Ectodermal cell (in vitro differentiated cells): ENCODE results near the gene HP.
"Not testable (repeated sequence)": the region's sequence is repeated elsewhere in the genome, so short reads cannot be mapped to it uniquely, and the experiment has no call there.

Experiments
- H3K27ac ChIP-seq: 2 replicates; pipeline ENCODE4 v1.7.0; 2013; ENCODE audit warnings: mild to moderate bottlenecking, low read depth, low read length; ENCODE audit not compliant: insufficient read depth, poor library complexity, severe bottlenecking
- H3K27me3 ChIP-seq: 2 replicates; pipeline ENCODE4 v1.7.0; 2013; ENCODE audit warnings: mild to moderate bottlenecking, low read length; ENCODE audit not compliant: insufficient read depth, control insufficient read depth, poor library complexity, severe bottlenecking
- H3K36me3 ChIP-seq: one replicate; pipeline ENCODE4 v1.7.0; 2013; ENCODE audit warnings: low read length; ENCODE audit not compliant: control insufficient read depth, insufficient read depth
- H3K4me1 ChIP-seq: one replicate; pipeline ENCODE4 v1.7.0; 2013; ENCODE audit warnings: low read length; ENCODE audit not compliant: control insufficient read depth, insufficient read depth
- H3K4me3 ChIP-seq: 2 replicates; pipeline ENCODE4 v1.7.0; 2013; ENCODE audit warnings: low read depth, low read length, control low read depth; ENCODE audit not compliant: insufficient read depth
- H3K9me3 ChIP-seq: 2 replicates; pipeline ENCODE4 v1.7.0; 2013; ENCODE audit warnings: mild to moderate bottlenecking, low read length, moderate library complexity; ENCODE audit not compliant: control insufficient read depth
- WGBS, 2 experiments: methylation state at CpG; one replicate each; pipeline ENCODE4 v1.1.7; 2013; ENCODE audit warnings: missing lambda C conversion rate in 2 of 2; 5-methylcytosine and 5-hydroxymethylcytosine counted together

Gene HP

DNA sequence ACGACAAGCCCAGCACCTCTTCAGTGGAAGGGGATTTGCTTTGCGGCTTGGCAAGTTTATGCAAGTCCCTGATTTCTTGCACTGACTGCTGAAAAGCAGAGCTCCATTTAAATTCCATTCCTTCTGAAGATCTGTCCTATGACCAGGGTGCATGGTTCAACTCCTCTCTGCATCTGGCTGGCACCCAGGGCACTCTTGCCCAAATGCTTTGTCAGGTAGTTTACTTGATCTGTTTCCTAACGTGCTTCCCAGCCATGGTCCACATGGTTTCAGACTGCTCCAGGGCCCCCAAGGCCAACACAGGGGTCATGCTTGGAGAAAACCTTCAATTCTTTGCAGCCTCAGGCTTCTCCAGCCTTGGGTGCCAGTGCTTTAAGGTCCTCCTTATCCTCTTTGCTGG lies 11.2 kb upstream of the HP start:
- Histone ChIP-seq H3K27me3 (no peaks in the 10 kb centered on the region), H3K27ac (no peak overlapping the region), H3K36me3 (no peaks in the 10 kb centered on the region), H3K4me3 (no peak overlapping the region), H3K4me1 (no peaks in the 10 kb centered on the region), H3K9me3 (no peaks in the 10 kb centered on the region)
- 53 to 64% methylated on average over 3 of the region's 3 CpGs for WGBS, 2 experiments

DNA sequence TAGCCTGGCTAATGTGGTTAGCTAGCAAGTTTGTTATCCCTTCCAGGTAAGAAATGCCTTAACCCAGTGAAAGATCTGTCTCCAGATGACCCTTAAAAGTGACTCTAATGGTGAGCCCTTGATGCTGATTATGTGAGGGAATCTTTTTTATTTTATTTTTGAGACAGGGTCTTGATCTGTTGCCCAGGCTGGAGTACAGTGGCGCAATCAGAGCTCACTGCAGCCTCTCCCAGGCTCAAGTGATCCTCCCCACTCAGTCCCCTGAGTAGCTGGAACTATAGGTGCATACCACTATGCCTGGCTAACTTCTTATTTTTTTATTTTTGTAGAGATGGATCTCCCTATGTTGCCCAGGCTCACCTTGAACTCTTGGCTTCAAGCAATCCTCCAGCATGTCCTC lies 10.8 kb upstream of the HP start:
- Histone ChIP-seq H3K27ac (no peak overlapping the region), H3K9me3 (no peaks in the 10 kb centered on the region), H3K36me3 (no peaks in the 10 kb centered on the region), H3K4me3 (no peak overlapping the region), H3K27me3 (no peaks in the 10 kb centered on the region), H3K4me1 (no peaks in the 10 kb centered on the region)
- 82 to 100% methylated on average over 1 of the region's 1 CpG for WGBS, 2 experiments

DNA sequence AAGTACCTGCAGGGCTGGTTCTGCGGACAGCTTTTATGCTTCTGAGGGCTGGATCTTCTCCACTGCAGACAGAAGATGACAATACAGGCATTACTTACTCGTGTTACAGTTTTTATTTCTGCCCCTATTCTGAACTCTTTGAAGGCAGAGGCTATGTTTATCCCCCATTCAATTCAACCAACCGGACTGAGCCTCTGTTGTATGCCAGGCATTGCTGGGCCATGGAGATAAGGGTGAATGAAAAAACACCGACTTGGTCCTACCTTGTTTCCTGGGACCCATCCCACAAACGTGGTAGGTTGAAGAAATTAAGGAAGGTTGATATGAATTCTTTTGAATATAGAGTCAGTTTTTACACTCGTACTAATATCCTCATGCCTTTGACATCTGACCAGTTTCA lies 10.0 kb upstream of the HP start:
- Histone ChIP-seq H3K27me3 (no peaks in the 10 kb centered on the region), H3K4me3 (no peak overlapping the region), H3K27ac (no peak overlapping the region), H3K4me1 (no peaks in the 10 kb centered on the region), H3K36me3 (no peaks in the 10 kb centered on the region), H3K9me3 (no peaks in the 10 kb centered on the region)
- 89% methylated on average over 6 of the region's 6 CpGs for WGBS, 2 experiments

DNA sequence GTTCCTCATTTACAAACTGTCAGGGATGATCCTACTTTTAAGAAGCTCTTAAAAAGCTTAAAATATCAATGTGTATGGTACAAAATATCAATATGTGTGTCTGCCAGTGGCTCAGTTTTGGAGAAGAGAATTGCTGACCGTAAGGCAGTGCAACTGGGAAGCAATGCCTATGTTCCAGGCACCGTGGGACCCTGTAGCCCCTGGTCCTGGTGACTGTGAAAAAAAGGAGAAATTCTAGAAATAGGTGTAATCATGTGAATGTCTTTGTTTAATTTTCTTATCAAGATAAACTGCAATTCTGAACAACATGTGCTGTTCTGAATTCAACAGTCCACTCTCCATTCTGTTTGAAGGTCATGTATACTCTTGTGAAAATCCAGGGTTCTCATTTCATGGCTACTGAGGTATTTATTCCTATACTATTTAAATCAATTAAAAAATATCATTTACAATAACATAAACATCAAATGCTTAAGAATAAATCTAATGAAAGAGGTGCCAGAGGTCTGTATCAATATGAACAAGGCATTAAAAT lies 9.4 kb upstream of the HP start:
- Histone ChIP-seq H3K4me3 (no peak overlapping the region), H3K27me3 (no peaks in the 10 kb centered on the region), H3K4me1 (no peaks in the 10 kb centered on the region), H3K9me3 (no peaks in the 10 kb centered on the region), H3K36me3 (no peaks in the 10 kb centered on the region), H3K27ac (no peak overlapping the region)
- 64 to 66% methylated on average over 2 of the region's 2 CpGs for WGBS, 2 experiments

DNA sequence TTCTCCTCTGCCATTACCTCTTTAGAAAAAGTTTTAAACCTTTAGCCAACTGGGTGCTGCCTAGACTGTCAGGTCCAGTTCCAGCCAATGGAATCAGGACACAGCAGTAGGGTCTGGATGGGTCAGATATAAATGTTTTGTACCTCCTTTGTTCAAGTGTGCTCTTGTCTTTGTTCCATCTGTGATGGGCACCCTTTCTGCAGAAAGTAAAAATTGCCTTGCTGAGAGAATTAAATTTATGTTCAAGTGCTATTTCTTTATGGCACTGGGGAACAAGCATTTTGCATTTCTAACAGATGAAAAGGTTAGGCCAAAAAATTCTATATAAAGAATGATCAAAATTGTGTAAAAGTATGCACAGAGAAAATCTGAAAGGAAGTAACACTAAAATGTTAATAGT lies 5.2 kb upstream of the HP start:
- Histone ChIP-seq H3K4me3 (no peak overlapping the region), H3K27me3 (no peaks in the 10 kb centered on the region), H3K4me1 (no peaks in the 10 kb centered on the region), H3K9me3 (no peaks in the 10 kb centered on the region), H3K27ac (no peak overlapping the region), H3K36me3 (no peaks in the 10 kb centered on the region)

DNA sequence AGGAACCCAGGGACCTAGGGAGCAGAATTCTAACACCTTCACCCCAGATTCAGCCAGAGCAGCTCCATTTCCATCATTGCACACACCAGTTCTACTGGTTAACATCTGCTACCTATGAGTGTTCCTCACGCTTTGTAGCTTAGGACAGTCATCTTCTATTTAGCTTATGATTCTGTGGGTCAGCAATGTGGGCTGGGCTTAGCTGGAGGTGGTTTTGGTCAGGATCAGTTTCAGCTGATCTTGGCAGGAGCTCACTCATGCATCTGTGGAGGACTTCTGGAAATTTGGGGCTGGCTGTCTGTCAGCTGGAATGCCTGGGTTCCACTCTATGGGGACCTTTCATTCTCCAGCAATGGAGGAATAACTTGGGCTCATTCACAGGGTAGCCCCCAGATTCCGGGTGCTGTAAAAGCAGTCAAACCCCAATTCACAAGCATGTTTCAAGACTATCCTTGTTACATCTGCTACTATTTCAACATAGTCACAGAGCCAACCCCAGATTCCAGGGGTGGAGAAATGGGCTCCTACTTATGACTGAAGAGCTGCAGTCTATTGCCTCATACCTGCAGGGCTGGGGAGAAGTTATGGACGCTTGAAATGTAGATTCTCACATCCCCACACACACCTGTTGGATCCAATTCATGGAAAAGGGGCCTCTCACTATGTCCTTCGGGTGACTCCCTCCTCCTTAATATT lies 3.4 kb upstream of the HP start:
- Histone ChIP-seq H3K9me3 (no peaks in the 10 kb centered on the region), H3K27me3 (no peaks in the 10 kb centered on the region), H3K4me1 (no peaks in the 10 kb centered on the region), H3K27ac (no peak overlapping the region), H3K4me3 (no peak overlapping the region), H3K36me3 (no peaks in the 10 kb centered on the region)
- 95 to 97% methylated on average over 2 to 3 of the region's 4 CpGs for WGBS, 2 experiments

DNA sequence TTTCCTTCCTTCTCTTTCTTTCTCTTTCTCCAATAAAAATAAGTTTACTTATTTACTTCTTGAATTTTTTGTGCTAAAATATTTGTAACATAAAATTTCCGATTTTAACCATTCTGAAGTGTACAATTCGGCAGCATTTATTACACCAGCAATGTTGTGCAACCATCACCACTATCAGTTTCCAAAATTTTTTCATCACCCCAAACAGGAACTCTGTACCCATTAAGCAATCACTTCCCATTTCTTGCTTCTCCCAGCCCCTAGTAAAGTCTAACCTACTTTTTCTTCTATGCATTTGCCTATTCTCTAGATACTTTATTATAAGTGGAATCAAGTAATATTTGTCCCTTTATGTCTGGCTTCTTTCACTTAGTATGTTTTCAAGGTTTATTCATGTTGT lies 2.5 kb upstream of the HP start:
- Histone ChIP-seq H3K27ac (no peak overlapping the region), H3K27me3 (no peaks in the 10 kb centered on the region), H3K9me3 (no peaks in the 10 kb centered on the region), H3K36me3 (no peaks in the 10 kb centered on the region), H3K4me1 (no peaks in the 10 kb centered on the region), H3K4me3 (no peak overlapping the region)
- WGBS, 2 experiments = 86 to 95% methylated on average over 2 of the region's 2 CpGs

DNA sequence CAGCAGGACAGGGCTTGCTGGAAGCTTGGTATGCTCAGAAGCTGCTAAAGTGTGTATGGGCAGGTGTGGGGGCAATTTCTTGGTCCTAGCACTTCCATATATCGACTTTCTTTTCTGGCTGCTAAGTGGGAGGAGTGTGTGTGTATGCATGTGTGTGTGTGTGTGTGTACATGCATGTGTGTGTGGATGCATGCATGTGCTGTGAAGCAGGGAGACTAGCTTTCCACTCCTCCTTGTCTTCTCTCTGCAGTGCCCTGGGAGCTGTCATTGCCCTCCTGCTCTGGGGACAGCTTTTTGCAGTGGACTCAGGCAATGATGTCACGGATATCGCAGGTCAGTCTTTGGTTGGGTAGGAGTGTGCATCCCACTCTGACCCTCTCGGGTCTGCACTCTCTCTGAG lies 1.6 kb downstream of the HP start:
- H3K36me3 ChIP-seq = no peaks in the 10 kb centered on the region
- H3K4me3 ChIP-seq = no peak overlapping the region
- no peaks in the 10 kb centered on the region for H3K4me1 ChIP-seq
- H3K27me3 ChIP-seq = no peaks in the 10 kb centered on the region
- 93 to 95% methylated on average over 4 of the region's 4 CpGs for WGBS, 2 experiments
- no peaks in the 10 kb centered on the region for H3K9me3 ChIP-seq
- no peak overlapping the region for H3K27ac ChIP-seq

DNA sequence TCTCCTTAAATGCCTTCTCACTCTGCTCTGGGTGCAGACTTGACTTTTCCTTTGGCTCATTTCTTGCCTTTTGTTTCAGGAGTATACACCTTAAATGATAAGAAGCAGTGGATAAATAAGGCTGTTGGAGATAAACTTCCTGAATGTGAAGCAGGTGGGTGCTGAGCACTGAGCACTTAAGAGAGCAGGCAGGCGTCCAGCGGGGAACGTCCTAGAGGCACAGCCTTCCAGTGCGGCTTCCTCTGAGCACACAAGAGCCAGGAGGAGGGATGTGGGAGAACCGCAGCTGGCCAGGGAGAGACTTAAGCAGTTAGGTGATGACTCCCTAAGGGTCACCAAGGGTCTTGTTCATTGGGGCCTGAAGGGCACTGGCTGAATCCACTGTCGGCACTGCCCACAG lies 3.0 kb downstream of the HP start:
- H3K4me3 ChIP-seq, H3K4me1 ChIP-seq, H3K27ac ChIP-seq, H3K9me3 ChIP-seq, H3K27me3 ChIP-seq, H3K36me3 ChIP-seq: not testable (repeated sequence)
- 91 to 93% methylated on average over 1 to 2 of the region's 6 CpGs for WGBS, 2 experiments

DNA sequence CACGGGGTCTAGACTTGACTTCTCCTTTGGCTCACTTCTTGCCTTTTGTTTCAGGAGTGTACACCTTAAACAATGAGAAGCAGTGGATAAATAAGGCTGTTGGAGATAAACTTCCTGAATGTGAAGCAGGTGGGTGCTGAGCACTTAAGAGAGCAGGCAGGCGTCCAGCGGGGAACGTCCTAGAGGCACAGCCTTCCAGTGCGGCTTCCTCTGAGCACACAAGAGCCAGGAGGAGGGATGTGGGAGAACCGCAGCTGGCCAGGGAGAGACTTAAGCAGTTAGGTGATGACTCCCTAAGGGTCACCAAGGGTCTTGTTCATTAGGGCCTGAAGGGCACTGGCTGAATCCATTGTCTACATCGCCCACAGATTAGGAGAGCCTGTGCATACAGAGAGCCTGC lies 4.8 kb downstream of the HP start:
- not testable (repeated sequence) for H3K27ac ChIP-seq, H3K36me3 ChIP-seq, H3K9me3 ChIP-seq, H3K4me3 ChIP-seq, H3K4me1 ChIP-seq, H3K27me3 ChIP-seq
- WGBS, 2 experiments = 83 to 94% methylated on average over 5 to 7 of the region's 7 CpGs

DNA sequence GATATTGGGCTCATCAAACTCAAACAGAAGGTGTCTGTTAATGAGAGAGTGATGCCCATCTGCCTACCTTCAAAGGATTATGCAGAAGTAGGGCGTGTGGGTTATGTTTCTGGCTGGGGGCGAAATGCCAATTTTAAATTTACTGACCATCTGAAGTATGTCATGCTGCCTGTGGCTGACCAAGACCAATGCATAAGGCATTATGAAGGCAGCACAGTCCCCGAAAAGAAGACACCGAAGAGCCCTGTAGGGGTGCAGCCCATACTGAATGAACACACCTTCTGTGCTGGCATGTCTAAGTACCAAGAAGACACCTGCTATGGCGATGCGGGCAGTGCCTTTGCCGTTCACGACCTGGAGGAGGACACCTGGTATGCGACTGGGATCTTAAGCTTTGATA lies 6.1 kb downstream of the HP start:
- no peaks in the 10 kb centered on the region for H3K4me1 ChIP-seq
- no peaks in the 10 kb centered on the region for H3K36me3 ChIP-seq
- WGBS, 2 experiments = 94 to 95% methylated on average over 9 of the region's 9 CpGs
- no peaks in the 10 kb centered on the region for H3K27me3 ChIP-seq
- no peak overlapping the region for H3K4me3 ChIP-seq
- no peaks in the 10 kb centered on the region for H3K9me3 ChIP-seq
- no peak overlapping the region for H3K27ac ChIP-seq
